ENCODE data around the gene KIAA0408.

The KIAA0408 gene

GRCh38 chr6:127456465-127456864, 2.7 kb downstream of the KIAA0408 start (continued):
- TF ChIP-seq ZNF624 (tag by site-specific recombination; IDR thresholded peaks at IDR 0.05) (no peak), ZNF560 (tag by site-specific recombination; IDR thresholded peaks at IDR 0.05; ENCODE audit: borderline replicate concordance) (no peak)

DNA sequence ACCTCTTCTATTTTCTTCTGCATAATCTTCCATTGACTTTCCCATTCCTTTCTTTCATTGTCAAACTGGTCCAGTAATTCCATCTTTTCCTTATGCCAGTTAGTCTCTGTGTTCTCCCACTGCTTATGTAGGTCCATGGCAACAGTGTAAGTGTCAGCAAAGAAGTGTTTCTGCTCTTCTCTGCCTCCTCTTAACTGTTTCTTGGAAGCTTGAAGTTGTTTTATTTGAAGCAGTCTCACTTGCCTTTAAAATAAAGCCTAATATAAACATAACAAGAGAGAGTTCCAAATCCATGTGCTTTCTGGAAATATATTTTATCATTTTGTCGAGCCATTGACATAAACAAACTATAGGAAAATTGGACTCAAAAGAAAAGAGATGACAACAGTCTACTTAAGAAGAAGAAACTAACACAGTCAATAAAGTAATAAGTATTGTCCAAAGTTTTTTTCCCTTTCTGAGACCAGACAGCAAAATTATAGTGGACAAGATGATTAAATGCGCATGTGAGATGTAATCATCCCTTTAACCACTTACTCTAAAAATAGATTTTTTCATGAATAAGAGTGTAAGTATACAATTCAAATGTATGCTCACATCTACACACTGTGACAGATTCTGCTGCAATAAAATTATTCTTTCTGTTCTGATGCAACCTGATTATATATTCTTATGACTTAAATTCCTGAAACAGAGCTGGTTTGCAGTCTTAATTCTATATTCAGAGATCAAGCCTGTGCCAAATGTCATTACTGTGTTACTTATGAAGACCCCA, 5.2 kb downstream of the KIAA0408 start:
- CTCF ChIA-PET, result interaction anchor here (1.0 kb wide), 1 partner anchor 9 kb away, joined by 3 read pairs; no protein-coding TSS in a partner anchor
- Histone ChIP-seq H3K36me3 (ENCODE audit: control insufficient read depth in 2 of 2, insufficient read depth in 1 of 2, low read length in 2 of 2) (no peaks in the 10 kb centered on the region; a peak in 1 of 3 replicates), H3K4me3 (ENCODE audit: low read depth, low read length) (no peak overlapping the region), H3K4me1 (ENCODE audit: control insufficient read depth, insufficient read depth, low read length) (peaks cover 9% of the 10 kb centered on the region), H3K27ac (ENCODE audit: extremely low read depth, low read depth, low read length) (no peak overlapping the region), H3K9me3 (ENCODE audit: control insufficient read depth, insufficient read depth, low read depth, low read length) (no peaks in the 10 kb centered on the region)
- TF ChIP-seq TRIM28 (IDR thresholded peaks at IDR 0.05; ENCODE audit: borderline replicate concordance, low read length) (0 out of 2 replicates have a peak, but pooled peaks have one; percentile 12), ZBTB6 (tag by site-specific recombination; IDR thresholded peaks at IDR 0.05) (no peak), ZNF664 (tag by site-specific recombination; IDR thresholded peaks at IDR 0.05) (no peak)
- POLR2A ChIA-PET, result no interaction called here

- ChIA-PET CTCF (interaction anchor here (0.7 to 1.4 kb wide), 2 partner anchors 10 to 11 kb away, joined by 4 to 5 read pairs; no protein-coding TSS in a partner anchor), POLR2A (no interaction called here)
- Histone ChIP-seq H3K4me1 (ENCODE audit: control insufficient read depth, insufficient read depth, low read length) (no peaks in the 10 kb centered on the region), H3K9me3 (ENCODE audit: control insufficient read depth, insufficient read depth, low read depth, low read length) (no peaks in the 10 kb centered on the region), H3K27ac (ENCODE audit: extremely low read depth, low read depth, low read length) (no peak overlapping the region), H3K36me3 (ENCODE audit: control insufficient read depth in 2 of 2, insufficient read depth in 1 of 2, low read length in 2 of 2) (no peaks in the 10 kb centered on the region; a peak in 1 of 3 replicates), H3K4me3 (ENCODE audit: low read depth, low read length) (no peak overlapping the region)
- TF ChIP-seq ZNF223 (tag by site-specific recombination; IDR thresholded peaks at IDR 0.05), result no peak
Measured at GRCh38 chr6:127452803-127453202, 6.4 kb downstream of the KIAA0408 start.

GRCh38 chr6:127451388-127451787, 7.8 kb downstream of the KIAA0408 start:
- no peak overlapping the region for H3K4me3 ChIP-seq (ENCODE audit: low read depth, low read length)
- no peaks in the 10 kb centered on the region for H3K9me3 ChIP-seq (ENCODE audit: control insufficient read depth, insufficient read depth, low read depth, low read length)
- CTCF ChIA-PET, result interaction anchor here (1.4 kb wide), 1 partner anchor 11 kb away, joined by 5 read pairs; no protein-coding TSS in a partner anchor
- TF ChIP-seq ZNF645 (tag by site-specific recombination; IDR thresholded peaks at IDR 0.05), result no peak
- TF ChIP-seq ZNF266 (tag by site-specific recombination; IDR thresholded peaks at IDR 0.05; ENCODE audit: low read depth), result no peak
- TF ChIP-seq, protein P1, sequence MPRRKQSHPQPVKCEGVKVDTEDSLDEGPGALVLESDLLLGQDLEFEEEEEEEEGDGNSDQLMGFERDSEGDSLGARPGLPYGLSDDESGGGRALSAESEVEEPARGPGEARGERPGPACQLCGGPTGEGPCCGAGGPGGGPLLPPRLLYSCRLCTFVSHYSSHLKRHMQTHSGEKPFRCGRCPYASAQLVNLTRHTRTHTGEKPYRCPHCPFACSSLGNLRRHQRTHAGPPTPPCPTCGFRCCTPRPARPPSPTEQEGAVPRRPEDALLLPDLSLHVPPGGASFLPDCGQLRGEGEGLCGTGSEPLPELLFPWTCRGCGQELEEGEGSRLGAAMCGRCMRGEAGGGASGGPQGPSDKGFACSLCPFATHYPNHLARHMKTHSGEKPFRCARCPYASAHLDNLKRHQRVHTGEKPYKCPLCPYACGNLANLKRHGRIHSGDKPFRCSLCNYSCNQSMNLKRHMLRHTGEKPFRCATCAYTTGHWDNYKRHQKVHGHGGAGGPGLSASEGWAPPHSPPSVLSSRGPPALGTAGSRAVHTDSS (tag by site-specific recombination; IDR thresholded peaks at IDR 0.05), result no peak
- TF ChIP-seq, protein P2, sequence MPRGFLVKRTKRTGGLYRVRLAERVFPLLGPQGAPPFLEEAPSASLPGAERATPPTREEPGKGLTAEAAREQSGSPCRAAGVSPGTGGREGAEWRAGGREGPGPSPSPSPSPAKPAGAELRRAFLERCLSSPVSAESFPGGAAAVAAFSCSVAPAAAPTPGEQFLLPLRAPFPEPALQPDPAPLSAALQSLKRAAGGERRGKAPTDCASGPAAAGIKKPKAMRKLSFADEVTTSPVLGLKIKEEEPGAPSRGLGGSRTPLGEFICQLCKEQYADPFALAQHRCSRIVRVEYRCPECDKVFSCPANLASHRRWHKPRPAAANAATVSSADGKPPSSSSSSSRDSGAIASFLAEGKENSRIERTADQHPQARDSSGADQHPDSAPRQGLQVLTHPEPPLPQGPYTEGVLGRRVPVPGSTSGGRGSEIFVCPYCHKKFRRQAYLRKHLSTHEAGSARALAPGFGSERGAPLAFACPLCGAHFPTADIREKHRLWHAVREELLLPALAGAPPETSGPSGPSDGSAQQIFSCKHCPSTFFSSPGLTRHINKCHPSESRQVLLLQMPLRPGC (tag by site-specific recombination; IDR thresholded peaks at IDR 0.05), result no peak
- TF ChIP-seq, protein P3, sequence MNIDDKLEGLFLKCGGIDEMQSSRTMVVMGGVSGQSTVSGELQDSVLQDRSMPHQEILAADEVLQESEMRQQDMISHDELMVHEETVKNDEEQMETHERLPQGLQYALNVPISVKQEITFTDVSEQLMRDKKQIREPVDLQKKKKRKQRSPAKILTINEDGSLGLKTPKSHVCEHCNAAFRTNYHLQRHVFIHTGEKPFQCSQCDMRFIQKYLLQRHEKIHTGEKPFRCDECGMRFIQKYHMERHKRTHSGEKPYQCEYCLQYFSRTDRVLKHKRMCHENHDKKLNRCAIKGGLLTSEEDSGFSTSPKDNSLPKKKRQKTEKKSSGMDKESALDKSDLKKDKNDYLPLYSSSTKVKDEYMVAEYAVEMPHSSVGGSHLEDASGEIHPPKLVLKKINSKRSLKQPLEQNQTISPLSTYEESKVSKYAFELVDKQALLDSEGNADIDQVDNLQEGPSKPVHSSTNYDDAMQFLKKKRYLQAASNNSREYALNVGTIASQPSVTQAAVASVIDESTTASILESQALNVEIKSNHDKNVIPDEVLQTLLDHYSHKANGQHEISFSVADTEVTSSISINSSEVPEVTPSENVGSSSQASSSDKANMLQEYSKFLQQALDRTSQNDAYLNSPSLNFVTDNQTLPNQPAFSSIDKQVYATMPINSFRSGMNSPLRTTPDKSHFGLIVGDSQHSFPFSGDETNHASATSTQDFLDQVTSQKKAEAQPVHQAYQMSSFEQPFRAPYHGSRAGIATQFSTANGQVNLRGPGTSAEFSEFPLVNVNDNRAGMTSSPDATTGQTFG (tag by site-specific recombination; IDR thresholded peaks at IDR 0.05; ENCODE audit: borderline replicate concordance), result no peak
- TF ChIP-seq BCL6B (tag by site-specific recombination; IDR thresholded peaks at IDR 0.05), result no peak
- TF ChIP-seq SP7 (tag by site-specific recombination; IDR thresholded peaks at IDR 0.05), result no peak
- no peak for TF ChIP-seq ZNF394 (tag by site-specific recombination; IDR thresholded peaks at IDR 0.05; ENCODE audit: borderline replicate concordance)
- no peak for TF ChIP-seq ZNF24 (tag by site-specific recombination; IDR thresholded peaks at IDR 0.05)
- no peak for TF ChIP-seq GLIS2 (tag by site-specific recombination; IDR thresholded peaks at IDR 0.05)
- TF ChIP-seq GLI4 (tag by site-specific recombination; IDR thresholded peaks at IDR 0.05), result no peak
- no peaks in the 10 kb centered on the region for H3K4me1 ChIP-seq (ENCODE audit: control insufficient read depth, insufficient read depth, low read length)
- POLR2A ChIA-PET, result no interaction called here
- H3K36me3 ChIP-seq (ENCODE audit: control insufficient read depth in 2 of 2, insufficient read depth in 1 of 2, low read length in 2 of 2), result no peaks in the 10 kb centered on the region; a peak in 1 of 3 replicates
- H3K27ac ChIP-seq (ENCODE audit: extremely low read depth, low read depth, low read length), result no peak overlapping the region
